NCI-H1105 treated with DMSO at 0.1 percent for 48 hours (cell line): ENCODE data around the gene SDK2.

ENCODE experiments used
- DNase-seq: peaks from one replicate; lab custom pipeline; 2025; lab: John Stamatoyannopoulos, UW

The SDK2 gene

GRCh38 chr17:73363442-73364154 is 280.6 kb downstream of the SDK2 start:
- no peak for DNase-seq

GRCh38 chr17:73362697-73363096 is 281.5 kb downstream of the SDK2 start:
- no peak for DNase-seq

GRCh38 chr17:73360961-73361761 is 283.1 kb downstream of the SDK2 start:
- no peak for DNase-seq

- no peak for DNase-seq
Observed at GRCh38 chr17:73359987-73360410, 284.2 kb downstream of the SDK2 start.

GRCh38 chr17:73359352-73359751 is 284.9 kb downstream of the SDK2 start:
- no peak for DNase-seq

GRCh38 chr17:73358668-73359067 is 285.6 kb downstream of the SDK2 start:
- DNase-seq, result no peak

- no peak for DNase-seq
Observed at GRCh38 chr17:73357981-73358380, 286.3 kb downstream of the SDK2 start.

- DNase-seq, result no peak
Observed at GRCh38 chr17:73357318-73357717, 286.9 kb downstream of the SDK2 start.

- DNase-seq, result no peak
Observed at GRCh38 chr17:73356561-73357170, 287.6 kb downstream of the SDK2 start.

GRCh38 chr17:73354423-73355284 is 289.6 kb downstream of the SDK2 start:
- no peak for DNase-seq

GRCh38 chr17:73352261-73352660 is 292.0 kb downstream of the SDK2 start:
- DNase-seq, result no peak

- DNase-seq, result no peak
Observed at GRCh38 chr17:73351764-73352163, 292.5 kb downstream of the SDK2 start.

GRCh38 chr17:73350864-73351263 is 293.4 kb downstream of the SDK2 start:
- DNase-seq, result no peak

GRCh38 chr17:73349647-73350046 is 294.6 kb downstream of the SDK2 start:
- no peak for DNase-seq

- no peak for DNase-seq
Observed at GRCh38 chr17:73349138-73349537, 295.1 kb downstream of the SDK2 start.

GRCh38 chr17:73348829-73349095 is 295.5 kb downstream of the SDK2 start:
- no peak for DNase-seq

- no peak for DNase-seq
Observed at GRCh38 chr17:73348018-73348828, 296.0 kb downstream of the SDK2 start.

- no peak for DNase-seq
Observed at GRCh38 chr17:73347351-73347750, 296.9 kb downstream of the SDK2 start.

GRCh38 chr17:73346501-73347162 is 297.6 kb downstream of the SDK2 start:
- DNase-seq, result no peak

GRCh38 chr17:73343739-73344454 is 300.3 kb downstream of the SDK2 start:
- DNase-seq, result no peak
